Stimulated activated CD8-positive, alpha-beta memory T cell treated with anti-CD3 and anti-CD28 coated beads, Interleukin-7, amount 100 ng/mL, for 1 hour (primary cell): ENCODE results near the gene GUCA2B.

Experiments
- DNase-seq, 2 donors: peaks; one replicate each; pipeline ENCODE4 v3.0.0-alpha.2; 2020; ENCODE audit warnings: low read depth in 2 of 2

Gene GUCA2B

GRCh38 chr1:42189931-42190853, 37.0 kb downstream of the GUCA2B start:
- DNase-seq: no peak

GRCh38 chr1:42191319-42191718, 38.1 kb downstream of the GUCA2B start:
- DNase-seq: no peak

- no peak for DNase-seq
Observed at GRCh38 chr1:42192106-42192505, 38.9 kb downstream of the GUCA2B start.

GRCh38 chr1:42195841-42196240, 42.6 kb downstream of the GUCA2B start:
- DNase-seq: no peak

GRCh38 chr1:42198251-42198650, 45.0 kb downstream of the GUCA2B start:
- no peak for DNase-seq

GRCh38 chr1:42201986-42202385, 48.8 kb downstream of the GUCA2B start:
- DNase-seq: no peak
